ENCODE results near the gene RAMP3. TPM values are rescaled to one million over a fixed set of nuclear protein-coding genes. Genes with fewer than 3 reads are reported as not detected.

Gene RAMP3
- total RNA-seq, 4 donors from 2014 or later, result 31.6 to 117 (median 112) TPM

DNA sequence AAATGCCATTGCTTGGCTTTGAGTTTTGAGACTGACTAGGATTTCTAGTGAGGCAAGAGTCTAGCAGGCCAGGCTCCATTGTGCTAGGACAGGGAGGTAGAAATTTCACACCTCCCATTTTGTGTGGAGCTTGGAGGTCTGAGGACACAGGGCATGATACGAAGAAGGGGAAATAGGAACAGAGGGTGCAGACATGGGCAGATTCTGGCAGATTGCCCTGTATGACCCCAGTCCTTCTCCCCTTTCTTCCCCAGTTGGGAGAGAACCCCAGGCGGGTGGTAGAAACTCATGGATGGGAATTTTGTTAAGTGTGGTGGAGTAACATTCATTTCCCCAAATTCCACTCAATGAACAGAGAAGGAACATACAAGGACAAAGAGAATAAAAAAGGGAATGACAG lies 54.4 kb downstream of the RAMP3 start:
- Histone ChIP-seq H3K27me3 (peaks cover 0 to 4% of the 10 kb centered on the region in 2 donors), H3K27ac (peak overlapping the region in 1 of 4 donors; percentile 7)

GRCh38 chr7:45212606-45213005 lies 55.0 kb downstream of the RAMP3 start:
- WGBS, 2 donors, result 81 to 88% methylated on average over 5 of the region's 5 CpGs
- peaks cover 0 to 4% of the 10 kb centered on the region in 2 donors for H3K27me3 ChIP-seq
- TF ChIP-seq POLR2A (IDR thresholded peaks at IDR 0.05), result no peak
- TF ChIP-seq, protein P1, sequence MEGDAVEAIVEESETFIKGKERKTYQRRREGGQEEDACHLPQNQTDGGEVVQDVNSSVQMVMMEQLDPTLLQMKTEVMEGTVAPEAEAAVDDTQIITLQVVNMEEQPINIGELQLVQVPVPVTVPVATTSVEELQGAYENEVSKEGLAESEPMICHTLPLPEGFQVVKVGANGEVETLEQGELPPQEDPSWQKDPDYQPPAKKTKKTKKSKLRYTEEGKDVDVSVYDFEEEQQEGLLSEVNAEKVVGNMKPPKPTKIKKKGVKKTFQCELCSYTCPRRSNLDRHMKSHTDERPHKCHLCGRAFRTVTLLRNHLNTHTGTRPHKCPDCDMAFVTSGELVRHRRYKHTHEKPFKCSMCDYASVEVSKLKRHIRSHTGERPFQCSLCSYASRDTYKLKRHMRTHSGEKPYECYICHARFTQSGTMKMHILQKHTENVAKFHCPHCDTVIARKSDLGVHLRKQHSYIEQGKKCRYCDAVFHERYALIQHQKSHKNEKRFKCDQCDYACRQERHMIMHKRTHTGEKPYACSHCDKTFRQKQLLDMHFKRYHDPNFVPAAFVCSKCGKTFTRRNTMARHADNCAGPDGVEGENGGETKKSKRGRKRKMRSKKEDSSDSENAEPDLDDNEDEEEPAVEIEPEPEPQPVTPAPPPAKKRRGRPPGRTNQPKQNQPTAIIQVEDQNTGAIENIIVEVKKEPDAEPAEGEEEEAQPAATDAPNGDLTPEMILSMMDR (IDR thresholded peaks at IDR 0.05), result no peak
- no peak for TF ChIP-seq EP300 (IDR thresholded peaks at IDR 0.05)
- DNase-seq (ENCODE audit: low spot score in 2 of 2), result no peak
- H3K4me3 ChIP-seq, result no peak overlapping the region
- H3K9me3 ChIP-seq, result no peaks in the 10 kb centered on the region
- no peaks in the 10 kb centered on the region for H3K36me3 ChIP-seq
- H3K4me1 ChIP-seq, result no peaks in the 10 kb centered on the region
- H3K27ac ChIP-seq, result no peak overlapping the region

More for the DNA sequence above, 54.4 kb downstream of the RAMP3 start:
- TF ChIP-seq, protein P1 (IDR thresholded peaks at IDR 0.05), result no peak
- TF ChIP-seq POLR2A (IDR thresholded peaks at IDR 0.05), result no peak
- no peak for TF ChIP-seq EP300 (IDR thresholded peaks at IDR 0.05)
- Histone ChIP-seq H3K9me3 (no peaks in the 10 kb centered on the region), H3K4me1 (no peaks in the 10 kb centered on the region), H3K36me3 (no peaks in the 10 kb centered on the region), H3K4me3 (no peak overlapping the region)
- no peak for DNase-seq (ENCODE audit: low spot score in 2 of 2)
- WGBS, 2 donors, result 93 to 98% methylated on average over 2 of the region's 2 CpGs

- H3K4me3 ChIP-seq, result no peak overlapping the region
- H3K27ac ChIP-seq, result no peak overlapping the region
- WGBS, 2 donors, result 32 to 48% methylated on average over 8 of the region's 8 CpGs
- no peaks in the 10 kb centered on the region for H3K4me1 ChIP-seq
- no peaks in the 10 kb centered on the region for H3K36me3 ChIP-seq
- H3K9me3 ChIP-seq, result no peaks in the 10 kb centered on the region
- no peak for TF ChIP-seq EP300 (IDR thresholded peaks at IDR 0.05)
- no peak for TF ChIP-seq POLR2A (IDR thresholded peaks at IDR 0.05)
- TF ChIP-seq, protein P1 (IDR thresholded peaks at IDR 0.05), result no peak
- no peak for DNase-seq (ENCODE audit: low spot score in 2 of 2)
- peaks cover 0 to 4% of the 10 kb centered on the region in 2 donors for H3K27me3 ChIP-seq
These were observed 58.0 kb downstream of the RAMP3 start for GRCh38 chr7:45215601-45216062.

- Histone ChIP-seq H3K36me3 (no peaks in the 10 kb centered on the region), H3K27ac (no peak overlapping the region), H3K4me1 (no peaks in the 10 kb centered on the region), H3K4me3 (no peak overlapping the region), H3K27me3 (peaks cover 0 to 4% of the 10 kb centered on the region in 2 donors), H3K9me3 (no peaks in the 10 kb centered on the region)
- DNase-seq (ENCODE audit: low spot score in 2 of 2), result no peak
- TF ChIP-seq EP300 (IDR thresholded peaks at IDR 0.05), result no peak
- TF ChIP-seq POLR2A (IDR thresholded peaks at IDR 0.05), result no peak
- TF ChIP-seq, protein P1 (IDR thresholded peaks at IDR 0.05), result no peak
- 57 to 72% methylated on average over 7 of the region's 7 CpGs for WGBS, 2 donors
These were observed 58.6 kb downstream of the RAMP3 start for GRCh38 chr7:45216181-45216580.

DNA sequence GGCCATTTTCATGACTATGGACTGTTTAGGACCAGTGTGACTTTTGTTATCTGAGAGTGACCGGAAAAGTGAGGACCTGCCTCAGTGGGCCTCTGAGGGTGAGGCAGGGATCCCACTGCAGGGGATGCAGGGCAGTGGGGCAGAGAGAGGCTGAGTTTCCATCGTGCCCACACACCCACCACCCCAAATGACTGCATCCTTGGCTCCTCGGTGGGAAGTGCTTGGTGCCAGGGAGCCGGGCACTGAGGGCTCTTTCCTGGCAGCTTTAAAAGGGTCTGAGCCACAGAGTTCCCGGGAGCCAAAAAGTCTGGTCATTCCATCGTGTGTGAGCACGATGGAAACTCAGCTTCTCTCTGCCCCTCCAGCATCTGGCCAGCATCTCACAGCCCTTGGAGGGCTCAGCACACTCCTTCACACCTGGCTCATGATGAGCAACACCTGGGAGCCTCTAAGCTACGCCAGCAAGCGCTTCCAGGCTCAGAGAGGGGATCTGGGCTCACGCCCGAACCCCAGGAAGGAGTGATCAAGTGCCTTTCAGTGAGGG lies 59.1 kb downstream of the RAMP3 start:
- 64 to 69% methylated on average over 8 to 9 of the region's 11 CpGs for WGBS, 2 donors
- DNase-seq (ENCODE audit: low spot score in 2 of 2), result no peak
- no peaks in the 10 kb centered on the region for H3K36me3 ChIP-seq
- no peaks in the 10 kb centered on the region for H3K9me3 ChIP-seq
- H3K27ac ChIP-seq, result no peak overlapping the region
- TF ChIP-seq POLR2A (IDR thresholded peaks at IDR 0.05), result no peak
- no peak for TF ChIP-seq EP300 (IDR thresholded peaks at IDR 0.05)
- TF ChIP-seq, protein P1 (IDR thresholded peaks at IDR 0.05), result no peak
- H3K4me3 ChIP-seq, result no peak overlapping the region
- H3K27me3 ChIP-seq, result peaks cover 0 to 4% of the 10 kb centered on the region in 2 donors
- no peaks in the 10 kb centered on the region for H3K4me1 ChIP-seq

Measured in tibial nerve (tissue), 4 donors.